Cerebellar nuclear complex (tissue), 1 donor: ENCODE measurements around the gene CCT5.

Source experiments
- DNase-seq, 2 experiments: peaks; one replicate each; lab custom pipeline; 2025; lab: John Stamatoyannopoulos, UW

The CCT5 gene

DNA sequence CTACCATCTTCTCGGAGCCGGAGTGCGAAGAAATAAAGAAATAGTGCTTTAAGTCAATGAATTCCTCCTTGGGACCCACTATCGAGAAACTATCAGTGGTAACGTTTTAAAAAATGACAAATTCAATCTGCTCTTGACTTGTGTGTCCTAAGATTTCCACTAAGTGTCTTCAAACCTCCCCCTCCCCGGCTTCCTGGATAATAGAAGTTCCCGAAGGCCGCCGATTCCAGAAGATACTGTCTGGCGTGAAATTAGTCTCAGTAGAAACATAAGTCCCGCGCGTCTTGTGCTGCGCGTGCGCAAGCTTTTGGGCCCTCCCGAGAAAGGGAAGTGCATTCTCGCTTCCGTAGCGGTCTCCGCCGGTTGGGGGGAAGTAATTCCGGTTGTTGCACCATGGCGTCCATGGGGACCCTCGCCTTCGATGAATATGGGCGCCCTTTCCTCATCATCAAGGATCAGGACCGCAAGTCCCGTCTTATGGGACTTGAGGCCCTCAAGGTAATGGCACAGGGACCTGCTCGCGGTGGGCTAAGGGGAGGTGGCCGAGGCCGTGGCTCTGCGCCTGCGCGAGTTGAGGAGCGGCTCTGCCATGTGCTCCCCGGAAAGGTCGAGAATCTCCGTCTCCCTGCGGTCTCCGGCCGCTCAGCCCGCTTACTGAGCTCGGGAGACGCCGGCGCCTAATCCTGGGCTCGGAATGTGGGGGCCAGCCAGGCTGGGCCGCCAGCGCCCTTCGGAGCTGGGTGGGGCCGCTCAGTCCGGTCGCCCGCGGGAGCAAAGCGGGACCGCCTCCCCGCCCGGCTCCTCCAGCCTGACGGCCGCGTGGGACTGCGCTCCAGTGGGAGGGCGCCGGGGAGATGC, at the start of gene CCT5:
CCT5 (plus strand) TSS at position 333 of the 858 bp plus-strand sequence; CDS start at position 394, 61 bp downstream.
- peak; percentile 10 to 78 for DNase-seq

GRCh38 chr5:10201223-10201868, 48.7 kb upstream of the CCT5 start:
- DNase-seq: no peak

DNA sequence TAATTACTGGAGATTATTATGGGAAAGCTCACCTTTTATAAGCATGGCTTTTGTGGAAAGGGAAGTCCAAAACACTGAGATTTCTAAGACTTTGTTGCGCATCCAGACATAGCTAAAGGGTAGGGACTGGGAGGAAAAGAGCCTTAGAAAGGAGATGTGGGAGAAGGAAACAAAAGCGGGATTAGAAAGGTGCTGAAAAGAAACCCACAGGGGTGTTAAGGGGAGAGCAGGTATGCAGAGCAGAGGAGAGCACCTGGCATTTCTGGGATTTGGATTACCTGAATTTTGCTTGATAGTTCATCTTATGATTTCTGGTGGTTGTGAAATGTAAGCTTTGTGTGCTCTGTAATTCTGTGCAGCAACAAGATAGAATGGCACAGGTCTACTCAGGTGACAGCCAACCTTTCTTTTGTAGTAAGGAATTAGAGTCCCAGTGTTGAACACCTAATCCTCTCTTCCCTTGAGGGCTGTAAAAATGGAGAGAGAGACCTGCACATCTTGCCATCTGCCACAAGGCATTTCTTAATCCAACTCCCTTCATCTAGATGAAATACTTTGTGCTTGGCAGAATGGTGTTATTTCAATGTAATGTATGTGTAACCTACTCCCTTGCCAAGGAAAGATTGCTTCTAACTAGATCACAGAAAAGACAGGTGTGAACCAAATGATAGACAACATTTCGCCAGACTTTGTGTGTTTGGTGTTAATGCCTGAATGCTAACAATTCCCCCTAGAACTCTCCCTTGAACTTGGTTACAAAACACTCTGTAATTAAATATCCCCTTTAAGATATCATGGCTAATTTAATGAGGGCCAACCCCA, 47.8 kb upstream of the CCT5 start:
- no peak for DNase-seq

DNA sequence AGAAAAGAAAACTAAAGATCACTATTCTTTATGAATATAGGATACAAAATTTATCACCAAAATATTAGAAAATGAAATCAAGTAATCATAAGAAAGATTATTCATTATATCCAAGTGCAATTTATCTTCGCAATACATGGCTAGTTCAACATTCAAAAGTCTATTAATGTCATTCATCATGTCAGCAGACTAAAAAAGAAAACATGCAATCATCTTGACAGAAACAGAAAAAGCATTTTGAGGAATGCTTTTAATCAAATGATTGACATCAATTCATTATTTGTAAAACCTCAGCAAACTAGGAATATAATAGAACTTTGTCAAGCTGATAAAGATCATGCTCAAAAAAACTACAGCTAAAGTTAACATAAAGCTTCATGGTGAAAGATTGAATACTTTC, 41.1 kb upstream of the CCT5 start:
- DNase-seq: no peak

DNA sequence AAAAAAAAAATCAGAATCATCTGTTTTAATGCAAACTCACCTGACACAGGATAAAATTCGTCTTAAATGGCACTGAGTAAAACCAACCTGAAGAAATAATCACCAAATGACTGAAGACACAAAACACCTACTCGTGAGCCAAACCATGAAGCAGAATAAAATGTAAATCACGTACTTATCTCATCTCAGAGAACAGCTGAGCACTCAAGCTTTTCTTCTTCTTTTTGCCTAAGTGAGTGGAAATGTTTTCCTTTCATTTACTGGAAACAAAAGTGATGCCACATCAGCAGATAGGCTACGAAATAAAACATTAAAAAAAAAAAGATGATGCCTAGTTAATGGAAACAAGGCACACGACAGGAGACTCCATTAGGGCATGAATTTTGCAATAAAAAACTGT, 36.8 kb upstream of the CCT5 start:
- DNase-seq: no peak

- DNase-seq: no peak
These were observed 36.0 kb upstream of the CCT5 start for GRCh38 chr5:10214041-10214440.

DNA sequence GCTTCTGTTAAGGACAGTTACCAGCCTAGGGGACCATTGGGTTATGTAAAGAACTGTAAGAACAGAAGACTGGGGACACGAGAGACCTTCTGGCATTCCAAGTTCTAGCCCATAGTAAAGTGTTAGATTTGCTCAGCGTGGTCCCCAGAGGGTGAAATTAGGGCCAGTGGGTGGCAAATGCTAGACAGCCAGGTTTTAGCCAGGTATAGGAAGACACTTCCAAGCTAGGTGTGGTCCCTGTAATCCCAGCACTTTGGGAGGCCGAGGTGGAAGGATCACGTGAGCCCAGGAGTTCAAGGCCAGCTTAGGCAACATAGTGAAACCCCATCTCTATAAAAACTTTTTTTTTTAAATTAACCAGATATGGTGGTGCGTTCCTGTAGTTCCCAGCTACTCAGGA, 34.7 kb upstream of the CCT5 start:
- no peak for DNase-seq

GRCh38 chr5:10216107-10216506, 34.0 kb upstream of the CCT5 start:
- DNase-seq: no peak

GRCh38 chr5:10218658-10219057, 31.4 kb upstream of the CCT5 start:
- DNase-seq: no peak

DNA sequence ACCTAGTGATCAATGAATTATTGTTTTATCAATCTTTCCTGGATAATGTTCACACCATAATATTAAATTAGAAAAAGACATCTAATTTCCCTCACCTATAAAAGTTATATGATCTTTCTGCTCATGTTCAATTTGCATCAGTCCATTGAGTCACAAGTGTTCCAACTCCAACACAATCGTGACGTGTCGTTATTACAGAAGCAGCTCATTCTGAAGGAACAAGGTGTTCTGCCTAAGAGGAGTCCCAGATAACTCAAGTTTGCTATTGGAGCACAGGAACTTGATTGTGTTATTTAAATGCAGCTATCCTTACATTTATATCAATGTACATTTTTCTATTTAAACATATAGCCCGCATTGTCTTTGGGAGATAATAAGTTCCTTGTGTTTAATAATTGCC, 31.0 kb upstream of the CCT5 start:
- no peak for DNase-seq

DNA sequence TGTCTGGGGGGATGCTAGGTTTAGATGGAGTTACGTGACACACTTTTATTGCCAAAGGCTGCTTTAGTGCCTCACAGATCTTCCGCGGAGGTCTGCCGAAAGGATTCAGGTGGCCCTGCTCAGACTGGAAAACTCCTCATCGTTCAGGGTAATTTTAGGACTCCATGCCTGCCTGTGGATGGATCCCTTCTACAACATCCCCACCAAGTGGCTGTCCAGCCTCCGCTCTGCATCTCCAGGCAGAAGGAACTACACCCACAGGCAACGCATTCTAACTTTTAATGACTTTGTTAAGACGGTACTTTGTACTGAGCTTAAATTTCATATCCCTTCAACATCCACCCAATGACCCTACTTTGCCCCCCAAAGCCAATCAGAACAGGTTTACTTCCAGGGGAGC, 29.8 kb upstream of the CCT5 start:
- no peak for DNase-seq

GRCh38 chr5:10222326-10222725, 27.8 kb upstream of the CCT5 start:
- no peak for DNase-seq

- DNase-seq: no peak
These were observed 22.7 kb upstream of the CCT5 start for GRCh38 chr5:10227379-10227778.

DNA sequence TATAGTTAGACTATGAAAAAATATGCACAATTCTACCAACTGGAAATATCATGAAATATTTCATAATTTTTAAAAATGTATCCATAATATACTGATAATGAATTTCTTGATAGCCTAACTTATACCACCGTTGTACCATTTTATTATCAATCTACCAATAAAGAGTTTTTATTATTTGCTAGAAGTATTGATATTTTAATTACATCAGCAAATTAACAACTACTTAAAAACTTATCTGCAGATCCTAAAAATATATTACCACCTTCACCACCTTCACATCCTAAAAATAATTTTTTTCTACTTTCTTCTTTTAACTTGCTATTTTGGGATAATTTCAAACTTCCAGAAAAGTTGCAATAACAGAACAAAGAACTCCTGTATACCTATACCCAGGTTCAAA, 21.8 kb upstream of the CCT5 start:
- no peak for DNase-seq

- DNase-seq: no peak
These were observed 20.6 kb upstream of the CCT5 start for GRCh38 chr5:10229306-10230048.

DNA sequence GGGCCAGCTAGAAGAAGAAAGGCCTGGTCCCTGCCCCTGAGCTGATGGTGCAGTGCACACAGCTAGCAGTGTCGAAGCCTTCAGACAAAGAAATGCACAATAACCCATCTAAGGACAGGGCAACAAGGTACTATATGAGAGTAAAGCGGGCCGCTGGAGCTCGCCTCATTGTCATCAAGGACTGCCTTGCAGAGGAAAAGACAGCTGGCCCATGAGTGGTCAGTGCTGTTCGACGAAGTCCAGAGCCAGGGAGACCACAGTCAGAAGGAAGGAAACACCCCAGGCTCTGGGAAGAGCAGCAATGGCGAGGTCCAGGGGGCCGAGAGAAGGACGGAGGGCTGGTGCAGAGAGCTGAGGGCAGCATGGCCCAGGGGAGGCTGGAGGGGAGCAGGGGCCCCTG, 17.7 kb upstream of the CCT5 start:
- no peak for DNase-seq

DNA sequence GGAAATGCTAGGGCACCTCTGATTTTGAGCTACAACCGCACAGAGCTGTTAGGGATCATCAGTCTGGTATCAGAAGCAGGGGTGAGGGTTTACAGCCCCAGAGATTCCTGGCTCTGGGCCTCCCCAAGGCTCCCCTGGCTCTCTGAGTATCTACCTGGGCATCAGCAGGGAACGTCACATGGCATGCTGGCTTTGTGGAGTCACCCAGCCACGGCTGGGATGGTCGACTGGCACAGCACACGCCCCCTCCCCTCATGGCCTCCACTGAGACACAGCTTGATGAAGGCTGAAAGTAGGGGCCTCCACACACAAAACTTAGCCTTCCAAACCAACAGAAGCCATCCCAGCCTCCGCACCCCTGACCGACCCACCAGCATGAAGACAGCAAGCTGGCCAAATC, 17.1 kb upstream of the CCT5 start:
- no peak for DNase-seq

DNA sequence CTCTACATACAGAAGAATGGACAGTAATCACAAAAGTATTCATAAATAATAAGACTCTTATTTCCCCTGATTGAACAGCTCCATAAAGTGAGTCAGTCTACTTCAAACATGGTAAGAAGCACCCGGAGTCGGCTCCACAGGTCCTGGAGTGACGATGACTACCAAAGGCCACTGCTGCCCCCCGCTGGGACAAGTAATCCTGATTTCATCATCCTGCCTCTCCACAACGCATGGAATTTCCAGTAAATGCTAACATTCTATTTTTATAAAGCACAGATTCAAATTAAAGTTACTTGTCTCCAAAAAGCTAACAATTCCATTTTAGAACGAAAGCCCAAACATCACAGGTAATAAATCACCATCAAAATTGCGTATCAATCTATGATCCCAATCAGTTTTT, 16.6 kb upstream of the CCT5 start:
- no peak for DNase-seq

DNA sequence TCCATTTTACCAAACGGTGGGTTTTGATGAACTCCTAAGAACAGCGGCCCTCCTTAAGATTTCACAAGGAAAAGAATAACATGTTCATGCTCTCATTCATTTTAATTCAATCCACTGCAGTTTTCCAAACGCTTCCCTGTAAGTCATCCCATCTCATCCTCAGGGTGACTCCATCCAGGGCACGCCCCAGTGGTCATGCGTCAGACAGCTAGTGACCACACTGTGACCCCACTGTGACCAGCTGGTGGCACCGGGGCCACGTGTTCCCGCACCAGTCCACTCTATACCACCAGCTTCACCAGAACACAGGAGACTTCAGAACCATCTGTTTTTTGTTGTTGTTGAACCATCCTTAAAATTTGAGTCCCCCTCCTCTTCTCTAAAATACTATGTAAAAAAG, 14.7 kb upstream of the CCT5 start:
- no peak for DNase-seq

GRCh38 chr5:10243660-10244240, 6.3 kb upstream of the CCT5 start:
- no peak for DNase-seq

DNA sequence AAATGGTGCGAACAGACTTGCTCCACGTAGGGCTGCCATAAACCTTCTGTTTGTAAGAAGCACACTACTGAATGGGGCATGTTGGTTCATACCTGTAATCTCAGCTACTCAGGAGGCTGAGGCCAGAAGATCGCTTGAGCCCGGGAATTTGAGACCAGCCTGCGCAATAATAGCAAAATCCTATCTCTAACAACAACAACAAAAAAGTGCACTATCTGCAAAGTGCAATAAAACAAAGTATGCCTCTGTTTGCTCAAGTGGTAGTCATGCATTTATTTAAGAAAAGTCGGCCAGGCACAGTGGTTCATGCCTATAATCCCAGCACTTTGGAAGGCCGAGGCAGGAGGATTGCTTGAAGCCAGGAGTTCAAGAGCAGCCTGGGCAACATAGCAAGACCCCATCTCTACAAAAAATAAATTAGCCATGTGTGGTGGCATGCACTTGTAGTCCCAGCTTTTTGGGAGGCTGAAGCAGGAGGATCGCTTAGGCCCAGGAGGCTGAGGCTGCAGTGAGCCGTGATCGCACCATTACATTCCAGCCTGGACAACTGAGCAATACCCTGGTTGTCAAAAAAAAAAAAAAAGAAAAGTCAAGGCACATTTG, 5.6 kb upstream of the CCT5 start:
- DNase-seq: no peak
